Large intestine (tissue), 3 donors: Measurements from ENCODE around the gene CGREF1. TPM values are rescaled to one million over a fixed set of nuclear protein-coding genes. Genes with fewer than 3 reads are reported as not detected.

Source experiments
- DNase-seq, 2 donors: peaks; one replicate each; pipeline versions ENCODE4 v3.0.0 to v3.0.0-alpha.2; 2013
- H3K27ac ChIP-seq: one replicate; pipeline ENCODE4 v1.5.1; 2013; ENCODE audit warnings: low read length
- H3K27me3 ChIP-seq: 2 replicates; pipeline ENCODE4 v1.6.1; 2013; ENCODE audit warnings: low read length; ENCODE audit not compliant: control insufficient read depth, insufficient read depth
- H3K36me3 ChIP-seq: 2 replicates; pipeline ENCODE4 v1.6.1; 2013; ENCODE audit warnings: low read length; ENCODE audit not compliant: control insufficient read depth, insufficient read depth
- H3K4me1 ChIP-seq: one replicate; pipeline ENCODE4 v1.6.1; 2013; ENCODE audit warnings: low read length; ENCODE audit not compliant: control insufficient read depth, insufficient read depth
- H3K4me3 ChIP-seq: one replicate; pipeline ENCODE4 v1.5.1; 2013; ENCODE audit warnings: low read length
- H3K9me3 ChIP-seq: one replicate; pipeline ENCODE4 v1.6.1; 2013; ENCODE audit warnings: mild to moderate bottlenecking, low read depth, low read length, moderate library complexity; ENCODE audit not compliant: control insufficient read depth
- WGBS: methylation state at CpG from one replicate; pipeline ENCODE4 v1.1.5; 2013; ENCODE audit warnings: low lambda C conversion rate; ENCODE audit not compliant: insufficient coverage; 5-methylcytosine and 5-hydroxymethylcytosine counted together
- polyA plus RNA-seq: library from polyadenylated mRNA; unstranded; fragments of 120-200 nt; gene quantifications from one replicate; pipeline ENCODE4 v1.2.1, GENCODE V29; 2013

Gene CGREF1
- polyA plus RNA-seq, 1 donor = 11.5 TPM

DNA sequence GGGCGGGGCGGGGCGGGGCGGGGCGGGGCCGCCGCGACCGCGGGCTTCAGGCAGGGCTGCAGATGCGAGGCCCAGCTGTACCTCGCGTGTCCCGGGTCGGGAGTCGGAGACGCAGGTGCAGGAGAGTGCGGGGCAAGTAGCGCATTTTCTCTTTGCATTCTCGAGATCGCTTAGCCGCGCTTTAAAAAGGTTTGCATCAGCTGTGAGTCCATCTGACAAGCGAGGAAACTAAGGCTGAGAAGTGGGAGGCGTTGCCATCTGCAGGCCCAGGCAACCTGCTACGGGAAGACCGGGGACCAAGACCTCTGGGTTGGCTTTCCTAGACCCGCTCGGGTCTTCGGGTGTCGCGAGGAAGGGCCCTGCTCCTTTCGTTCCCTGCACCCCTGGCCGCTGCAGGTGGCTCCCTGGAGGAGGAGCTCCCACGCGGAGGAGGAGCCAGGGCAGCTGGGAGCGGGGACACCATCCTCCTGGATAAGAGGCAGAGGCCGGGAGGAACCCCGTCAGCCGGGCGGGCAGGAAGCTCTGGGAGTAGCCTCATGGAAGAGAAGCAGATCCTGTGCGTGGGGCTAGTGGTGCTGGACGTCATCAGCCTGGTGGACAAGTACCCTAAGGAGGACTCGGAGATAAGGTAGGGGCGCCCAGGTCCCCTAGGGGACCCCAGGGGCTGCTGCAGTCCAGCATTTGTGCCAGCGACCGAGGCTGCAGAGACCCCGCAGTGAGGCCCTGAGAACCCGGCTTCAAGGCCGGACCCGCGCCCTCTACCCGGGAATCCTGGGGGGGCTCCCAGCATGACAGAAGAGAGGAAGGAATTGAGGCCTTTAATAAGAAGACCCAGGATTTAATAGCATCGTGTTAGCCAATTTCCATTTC is 32.0 kb downstream of the CGREF1 start, which contains the start of gene KHK:
KHK (plus strand) TSS at position 49 of the 870 bp plus-strand sequence; CDS start at position 537, 488 bp downstream.
- peak; percentile 66 to 85 for DNase-seq
- H3K27ac ChIP-seq = peak within 1 kb of the TSS; percentile 81
- H3K4me1 ChIP-seq = peaks cover 33% of the 10 kb centered on the region
- peak within 1 kb of the TSS; percentile 59 for H3K4me3 ChIP-seq
- H3K27me3 ChIP-seq = no peaks in the 10 kb centered on the region
- peaks cover 14% of the 10 kb centered on the region for H3K36me3 ChIP-seq
- no peaks in the 10 kb centered on the region for H3K9me3 ChIP-seq
- WGBS = no CpG with 5 or more reads among the region's 54 CpGs

DNA sequence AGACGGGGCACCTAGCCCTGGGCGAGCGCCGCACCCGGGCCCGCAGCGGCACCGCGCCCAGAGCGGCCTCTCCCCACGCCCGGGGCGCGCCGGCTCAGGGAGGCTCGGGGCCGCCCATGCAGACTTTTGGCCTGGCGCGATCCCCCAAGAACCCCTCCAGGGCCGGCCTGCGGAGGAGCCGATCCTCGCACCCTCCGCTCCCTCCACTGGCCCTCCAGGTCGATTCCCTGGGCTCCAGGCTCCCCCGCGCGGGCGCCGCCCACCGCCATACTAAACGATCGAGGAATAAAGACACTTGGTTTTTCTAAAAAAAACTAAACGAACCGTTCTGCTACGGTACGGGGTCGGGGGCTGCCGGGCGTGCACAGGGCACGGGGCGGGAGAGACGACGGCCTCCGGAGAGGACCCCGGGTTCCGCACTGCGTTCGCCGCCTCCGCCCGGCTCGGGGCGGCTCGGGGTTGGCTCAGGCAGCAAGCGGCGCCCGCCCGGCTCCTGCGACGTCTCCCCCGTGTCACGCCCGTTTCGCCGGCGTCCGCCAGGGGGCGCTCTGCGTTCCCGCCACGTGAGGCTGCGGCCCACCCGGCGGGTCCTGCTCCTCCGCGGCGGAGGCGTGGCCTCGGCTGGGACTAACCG is 32.7 kb downstream of the CGREF1 start:
- H3K27me3 ChIP-seq = no peaks in the 10 kb centered on the region
- peak overlapping the region; percentile 58 for H3K4me3 ChIP-seq
- H3K27ac ChIP-seq = peak overlapping the region; percentile 81
- DNase-seq = peak; percentile 96 to 97
- peaks cover 32% of the 10 kb centered on the region for H3K4me1 ChIP-seq
- no peaks in the 10 kb centered on the region for H3K9me3 ChIP-seq
- H3K36me3 ChIP-seq = peaks cover 9% of the 10 kb centered on the region
- WGBS = no CpG with 5 or more reads among the region's 81 CpGs

DNA sequence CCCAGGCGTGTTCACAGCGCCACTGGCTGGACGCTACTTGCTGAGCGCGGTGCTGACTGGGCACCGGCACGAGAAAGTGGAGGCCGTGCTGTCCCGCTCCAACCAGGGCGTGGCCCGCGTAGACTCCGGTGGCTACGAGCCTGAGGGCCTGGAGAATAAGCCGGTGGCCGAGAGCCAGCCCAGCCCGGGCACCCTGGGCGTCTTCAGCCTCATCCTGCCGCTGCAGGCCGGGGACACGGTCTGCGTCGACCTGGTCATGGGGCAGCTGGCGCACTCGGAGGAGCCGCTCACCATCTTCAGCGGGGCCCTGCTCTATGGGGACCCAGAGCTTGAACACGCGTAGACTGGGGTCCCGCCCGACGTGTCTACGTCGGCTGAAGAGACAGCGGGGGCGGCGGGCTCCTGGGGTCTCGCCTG is 33.2 kb downstream of the CGREF1 start:
- Histone ChIP-seq H3K4me1 (peaks cover 26% of the 10 kb centered on the region), H3K27ac (peak overlapping the region; percentile 81), H3K36me3 (peaks cover 9% of the 10 kb centered on the region), H3K9me3 (no peaks in the 10 kb centered on the region), H3K27me3 (no peaks in the 10 kb centered on the region), H3K4me3 (peak overlapping the region; percentile 58)
- DNase-seq = peak; percentile 61 to 85
- WGBS = no CpG with 5 or more reads among the region's 38 CpGs

DNA sequence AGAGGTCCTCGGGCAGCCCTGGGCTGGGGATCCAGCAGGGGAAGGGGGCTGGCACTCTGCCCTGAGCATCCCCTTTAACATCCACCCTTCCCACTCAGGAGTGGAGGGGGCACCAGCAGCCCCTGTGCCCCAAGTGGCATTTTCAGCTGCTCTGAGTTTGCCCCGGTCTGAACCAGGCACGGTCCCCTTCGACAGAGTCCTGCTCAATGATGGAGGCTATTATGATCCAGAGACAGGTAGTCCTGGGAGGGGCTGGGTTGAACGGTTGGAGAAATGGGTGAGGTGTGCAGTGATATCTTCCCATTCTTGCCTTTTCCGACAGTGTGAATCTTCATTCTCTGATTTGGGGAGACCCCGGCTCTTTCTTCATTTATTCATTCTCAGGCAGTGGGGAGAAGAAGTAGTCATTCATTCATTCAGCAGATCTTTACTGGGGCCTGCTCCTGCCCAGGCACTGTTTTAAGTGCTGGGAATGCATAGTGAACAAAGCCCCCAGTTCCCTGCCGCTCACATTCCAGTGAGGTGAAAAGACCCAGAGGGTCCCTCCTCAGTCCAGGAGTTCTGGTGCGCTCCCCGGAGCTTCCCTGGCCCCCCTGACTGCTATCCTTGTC is 33.8 kb downstream of the CGREF1 start:
- Histone ChIP-seq H3K9me3 (no peaks in the 10 kb centered on the region), H3K4me1 (peaks cover 24% of the 10 kb centered on the region), H3K27me3 (no peaks in the 10 kb centered on the region), H3K36me3 (peaks cover 9% of the 10 kb centered on the region), H3K4me3 (peak overlapping the region; percentile 58), H3K27ac (peak overlapping the region; percentile 81)
- DNase-seq = no peak
- WGBS = no CpG with 5 or more reads among the region's 10 CpGs

DNA sequence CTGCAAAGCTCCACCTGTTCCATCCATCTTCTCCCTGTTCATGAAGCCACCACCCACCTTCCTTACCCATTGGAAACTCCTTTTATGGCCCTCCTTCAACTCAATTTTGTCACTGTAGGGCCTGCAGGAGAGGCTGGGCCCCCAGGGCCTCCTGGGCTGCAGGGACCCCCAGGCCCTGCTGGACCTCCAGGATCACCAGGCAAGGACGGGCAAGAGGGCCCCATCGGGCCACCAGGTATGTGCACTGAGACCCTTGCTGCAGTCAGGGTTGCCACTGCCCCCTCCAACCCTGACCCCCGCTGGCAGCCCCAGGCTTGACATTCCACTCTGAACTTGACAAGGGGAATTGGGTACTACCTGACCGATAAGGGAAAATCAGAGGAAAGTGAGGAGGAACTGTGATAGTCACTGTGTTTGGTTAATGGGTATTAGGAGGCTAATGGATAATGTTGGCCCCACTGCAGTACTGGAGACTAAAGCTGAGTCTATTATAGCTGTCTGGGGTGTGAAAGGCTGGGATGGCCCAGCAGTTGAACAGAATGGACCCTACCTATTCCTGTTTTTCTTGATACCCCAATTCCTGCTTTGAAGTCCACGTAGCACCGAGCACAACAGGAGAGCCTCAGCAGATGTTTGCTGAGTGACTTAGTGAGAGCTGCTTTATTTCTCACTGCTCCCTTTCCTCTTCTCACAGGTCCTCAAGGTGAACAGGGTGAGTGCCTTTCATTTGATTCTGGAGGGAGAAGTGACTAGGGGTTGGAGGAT is 34.4 kb downstream of the CGREF1 start:
- peaks cover 22% of the 10 kb centered on the region for H3K4me1 ChIP-seq
- no CpG with 5 or more reads among the region's 6 CpGs for WGBS

DNA sequence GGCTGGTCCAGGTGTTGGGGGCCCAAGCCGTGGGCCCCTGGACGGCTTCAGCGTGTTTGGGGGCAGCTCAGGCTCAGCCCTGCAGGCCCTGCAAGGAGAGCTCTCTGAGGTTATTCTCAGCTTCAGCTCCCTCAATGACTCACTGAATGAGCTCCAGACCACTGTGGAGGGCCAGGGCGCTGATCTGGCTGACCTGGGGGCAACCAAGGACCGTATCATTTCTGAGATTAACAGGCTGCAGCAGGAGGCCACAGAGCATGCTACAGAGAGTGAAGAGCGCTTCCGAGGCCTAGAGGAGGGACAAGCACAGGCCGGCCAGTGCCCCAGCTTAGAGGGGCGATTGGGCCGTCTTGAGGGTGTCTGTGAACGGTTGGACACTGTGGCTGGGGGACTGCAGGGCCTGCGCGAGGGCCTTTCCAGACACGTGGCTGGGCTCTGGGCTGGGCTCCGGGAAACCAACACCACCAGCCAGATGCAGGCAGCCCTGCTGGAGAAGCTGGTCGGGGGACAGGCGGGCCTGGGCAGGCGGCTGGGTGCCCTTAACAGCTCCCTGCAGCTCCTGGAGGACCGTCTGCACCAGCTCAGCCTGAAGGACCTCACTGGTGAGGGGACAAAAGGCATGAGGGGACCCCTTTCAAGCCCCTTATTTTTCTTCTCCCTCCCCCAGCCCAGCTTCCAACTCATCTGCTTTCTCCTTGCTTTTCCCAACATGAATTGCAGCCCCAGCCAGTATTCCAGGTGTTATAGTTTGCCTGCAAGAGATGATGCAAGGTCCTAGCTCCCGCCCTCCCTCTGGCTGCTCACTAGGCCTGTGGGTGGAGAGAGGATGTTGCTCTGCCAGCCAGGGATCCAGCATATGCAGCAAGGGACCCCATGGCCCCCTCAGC is 35.3 kb downstream of the CGREF1 start:
- Histone ChIP-seq H3K9me3 (peaks cover 5% of the 10 kb centered on the region), H3K4me3 (no peak overlapping the region), H3K27me3 (peaks cover 4% of the 10 kb centered on the region), H3K4me1 (peaks cover 15% of the 10 kb centered on the region), H3K27ac (no peak overlapping the region), H3K36me3 (peaks cover 5% of the 10 kb centered on the region)
- DNase-seq = no peak
- no CpG with 5 or more reads among the region's 20 CpGs for WGBS

More for the DNA sequence above, 34.4 kb downstream of the CGREF1 start:
- Histone ChIP-seq H3K27ac (no peak overlapping the region), H3K36me3 (peaks cover 9% of the 10 kb centered on the region), H3K4me3 (no peak overlapping the region), H3K9me3 (no peaks in the 10 kb centered on the region), H3K27me3 (no peaks in the 10 kb centered on the region)
- no peak for DNase-seq

DNA sequence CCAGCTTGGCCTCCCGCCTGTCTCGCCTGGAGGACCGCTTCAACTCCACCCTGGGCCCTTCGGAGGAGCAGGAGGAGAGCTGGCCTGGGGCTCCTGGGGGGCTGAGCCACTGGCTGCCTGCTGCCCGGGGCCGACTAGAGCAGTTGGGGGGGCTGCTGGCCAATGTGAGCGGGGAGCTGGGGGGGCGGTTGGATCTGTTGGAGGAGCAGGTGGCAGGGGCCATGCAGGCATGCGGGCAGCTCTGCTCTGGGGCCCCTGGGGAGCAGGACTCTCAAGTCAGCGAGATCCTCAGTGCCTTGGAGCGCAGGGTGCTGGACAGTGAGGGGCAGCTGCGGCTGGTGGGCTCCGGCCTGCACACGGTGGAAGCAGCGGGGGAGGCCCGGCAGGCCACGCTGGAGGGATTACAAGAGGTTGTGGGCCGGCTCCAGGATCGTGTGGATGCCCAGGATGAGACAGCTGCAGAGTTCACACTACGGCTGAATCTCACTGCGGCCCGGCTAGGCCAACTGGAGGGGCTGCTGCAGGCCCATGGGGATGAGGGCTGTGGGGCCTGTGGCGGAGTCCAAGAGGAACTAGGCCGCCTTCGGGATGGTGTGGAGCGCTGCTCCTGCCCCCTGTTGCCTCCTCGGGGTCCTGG is 36.0 kb downstream of the CGREF1 start:
- no CpG with 5 or more reads among the region's 27 CpGs for WGBS
- H3K4me1 ChIP-seq = peaks cover 15% of the 10 kb centered on the region
- no peak for DNase-seq

DNA sequence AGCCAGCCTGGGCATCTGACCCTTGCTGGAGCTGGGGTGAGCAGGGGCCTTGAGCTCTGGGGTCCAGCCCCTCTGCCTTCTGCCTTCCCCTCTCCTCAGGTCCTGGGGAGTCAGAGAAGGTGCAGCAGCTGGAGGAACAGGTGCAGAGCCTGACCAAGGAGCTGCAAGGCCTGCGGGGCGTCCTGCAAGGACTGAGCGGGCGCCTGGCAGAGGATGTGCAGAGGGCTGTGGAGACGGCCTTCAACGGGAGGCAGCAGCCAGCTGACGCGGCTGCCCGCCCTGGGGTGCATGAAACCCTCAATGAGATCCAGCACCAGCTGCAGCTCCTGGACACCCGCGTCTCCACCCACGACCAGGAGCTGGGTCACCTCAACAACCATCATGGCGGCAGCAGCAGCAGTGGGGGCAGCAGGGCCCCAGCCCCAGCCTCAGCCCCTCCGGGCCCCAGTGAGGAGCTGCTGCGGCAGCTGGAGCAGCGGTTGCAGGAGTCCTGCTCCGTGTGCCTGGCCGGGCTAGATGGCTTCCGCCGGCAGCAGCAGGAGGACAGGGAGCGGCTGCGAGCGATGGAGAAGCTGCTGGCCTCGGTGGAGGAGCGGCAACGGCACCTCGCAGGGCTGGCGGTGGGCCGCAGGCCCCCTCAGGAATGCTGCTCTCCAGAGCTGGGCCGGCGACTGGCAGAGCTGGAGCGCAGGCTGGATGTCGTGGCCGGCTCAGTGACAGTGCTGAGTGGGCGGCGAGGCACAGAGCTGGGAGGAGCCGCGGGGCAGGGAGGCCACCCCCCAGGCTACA is 36.8 kb downstream of the CGREF1 start:
- Histone ChIP-seq H3K4me3 (no peak overlapping the region), H3K4me1 (peaks cover 15% of the 10 kb centered on the region), H3K27ac (no peak overlapping the region), H3K9me3 (peaks cover 8% of the 10 kb centered on the region), H3K27me3 (peaks cover 7% of the 10 kb centered on the region), H3K36me3 (peaks cover 5% of the 10 kb centered on the region)
- DNase-seq = no peak
- WGBS = no CpG with 5 or more reads among the region's 38 CpGs

More for the DNA sequence above, 36.0 kb downstream of the CGREF1 start:
- H3K9me3 ChIP-seq = peaks cover 8% of the 10 kb centered on the region
- H3K27me3 ChIP-seq = peaks cover 5% of the 10 kb centered on the region
- no peak overlapping the region for H3K27ac ChIP-seq
- peaks cover 5% of the 10 kb centered on the region for H3K36me3 ChIP-seq
- H3K4me3 ChIP-seq = no peak overlapping the region
